PC-3 (cell line): Measurements from ENCODE around the gene FRMD6. TPM values are rescaled to one million over a fixed set of nuclear protein-coding genes. Genes with fewer than 3 reads are reported as not detected.

Source experiments
- ATAC-seq: fragments of 200-7000 bp; cut with Tn5 transposase; 2 replicates; pipeline ENCODE4 v1.9.1; 2020; ENCODE audit warnings: mild to moderate bottlenecking, moderate library complexity
- BruUV-seq: library from RNA; stranded (reverse); fragments of 400-500 nt; replicated peaks from 2 replicates; lab custom pipeline; 2021; lab: Mats Ljungman, UMichigan
- CTCF ChIA-PET: fragments of 300-600 bp; sonication (Branson Sonifier 250); formaldehyde crosslinking; loops from one replicate; lab custom pipeline; 2022; ENCODE audit warnings: antibody characterized with exemption; lab: Charles Lee
- POLR2A ChIA-PET: fragments of 300-600 bp; sonication (Branson Sonifier 250); formaldehyde crosslinking; loops from one replicate; lab custom pipeline; 2022; ENCODE audit warnings: antibody characterized with exemption; ENCODE audit not compliant: unreplicated experiment; lab: Charles Lee
- DNase-seq: peaks from one replicate; pipeline ENCODE4 v3.0.0-alpha.2; 2015
- H2AFZ ChIP-seq: fragments of 300-600 bp; sonication (generic); 2 replicates; pipeline ENCODE4 v1.6.0; 2016; ENCODE audit warnings: antibody characterized with exemption, low read length
- H3F3A ChIP-seq: fragments of 300-600 bp; sonication (generic); one replicate; pipeline ENCODE4 v1.6.0; 2017; ENCODE audit warnings: antibody characterized with exemption, low read length, control low read depth, mild to moderate bottlenecking; ENCODE audit not compliant: unreplicated experiment
- H3K27ac ChIP-seq: fragments of 300-600 bp; sonication (generic); 2 replicates; pipeline ENCODE4 v1.5.1; 2016; ENCODE audit warnings: mild to moderate bottlenecking, low read length
- H3K27me3 ChIP-seq: fragments of 300-600 bp; sonication (generic); 2 replicates; pipeline ENCODE4 v1.6.1; 2016; ENCODE audit warnings: low read length, mixed read lengths
- H3K36me3 ChIP-seq: fragments of 300-600 bp; sonication (generic); 2 replicates; pipeline ENCODE4 v1.6.1; 2016; ENCODE audit warnings: low read depth, mixed run types, low read length, mixed read lengths
- H3K4me1 ChIP-seq: fragments of 300-600 bp; sonication (generic); 2 replicates; pipeline ENCODE4 v1.5.1; 2016; ENCODE audit warnings: low read length; ENCODE audit not compliant: insufficient read depth
- H3K4me2 ChIP-seq: fragments of 300-600 bp; sonication (generic); 2 replicates; pipeline ENCODE4 v1.6.0; 2016; ENCODE audit warnings: low read length
- H3K4me3 ChIP-seq: fragments of 300-600 bp; sonication (generic); 2 replicates; pipeline ENCODE4 v1.5.1; 2016; ENCODE audit warnings: mild to moderate bottlenecking, low read length, mixed read lengths
- H3K79me2 ChIP-seq: fragments of 300-600 bp; sonication (generic); 2 replicates; pipeline ENCODE4 v1.6.1; 2017; ENCODE audit warnings: low read length, mixed read lengths
- H3K9ac ChIP-seq: fragments of 300-600 bp; sonication (generic); 2 replicates; pipeline ENCODE4 v1.6.0; 2016; ENCODE audit warnings: mild to moderate bottlenecking, low read length
- H3K9me2 ChIP-seq: fragments of 300-600 bp; sonication (generic); replicated peaks from 2 replicates; pipeline ENCODE4 v1.6.1; 2016; ENCODE audit warnings: mixed run types, low read length, mixed read lengths
- H3K9me3 ChIP-seq: fragments of 300-600 bp; sonication (generic); 2 replicates; pipeline ENCODE4 v1.6.1; 2016; ENCODE audit warnings: low read length, mixed read lengths
- H4K20me1 ChIP-seq: fragments of 300-600 bp; sonication (generic); 2 replicates; pipeline ENCODE4 v1.6.1; 2016; ENCODE audit warnings: low read length, mixed read lengths
- CTCF ChIP-seq: fragments of 300-600 bp; sonication (generic); conservative IDR thresholded peaks from 2 replicates; pipeline ENCODE4 v1.5.1; 2017; ENCODE audit warnings: antibody characterized with exemption, low read depth, mild to moderate bottlenecking, low read length
- EZH2 ChIP-seq: fragments of 300-600 bp; sonication (generic); IDR thresholded peaks from one replicate; pipeline ENCODE4 v1.6.1; 2017; ENCODE audit warnings: antibody characterized with exemption, mild to moderate bottlenecking, low read length; ENCODE audit not compliant: unreplicated experiment
- EZH2phosphoT487 ChIP-seq: fragments of 300-600 bp; sonication (generic); IDR thresholded peaks from 2 replicates; pipeline ENCODE4 v1.6.1; 2018; ENCODE audit warnings: mild to moderate bottlenecking, antibody characterized with exemption, low read length, borderline replicate concordance
- intact Hi-C: fragments of 100-400 bp; cut with micrococcal nuclease; formaldehyde crosslinking; loops from 2 replicates; pipeline ENCODE4 v1.9.0; 2023
- total RNA-seq: library from RNA; depleted of rRNA; stranded (reverse); fragments of >200 nt; gene quantifications from 2 replicates; pipeline ENCODE4 v1.2.3, GENCODE V29; 2014

Gene FRMD6
- total RNA-seq, 1 experiment from 2014 or later: 103 TPM

GRCh38 chr14:51660741-51661140, 9.0 kb downstream of the FRMD6 start:
- intact Hi-C loops: no loop called here
- Histone ChIP-seq H3K9me3 (no peaks in the 10 kb centered on the region), H3K4me2 (no peak overlapping the region), H3K27ac (no peak overlapping the region), H3K9me2 (no peaks in the 10 kb centered on the region), H2AFZ (no peak overlapping the region), H3F3A (no peaks in the 10 kb centered on the region), H3K79me2 (peaks cover 100% of the 10 kb centered on the region), H3K4me3 (no peak overlapping the region), H3K9ac (no peak overlapping the region), H3K27me3 (no peaks in the 10 kb centered on the region), H3K4me1 (peaks cover 19% of the 10 kb centered on the region), H3K36me3 (peaks cover 61% of the 10 kb centered on the region), H4K20me1 (peaks cover 46% of the 10 kb centered on the region)
- DNase-seq: no peak
- no peak for TF ChIP-seq EZH2phosphoT487
- TF ChIP-seq CTCF: no peak
- TF ChIP-seq EZH2: no peak
- no peak for ATAC-seq
- BruUV-seq: no TSS peak
- ChIA-PET CTCF (no interaction called here), POLR2A (no interaction called here)

DNA sequence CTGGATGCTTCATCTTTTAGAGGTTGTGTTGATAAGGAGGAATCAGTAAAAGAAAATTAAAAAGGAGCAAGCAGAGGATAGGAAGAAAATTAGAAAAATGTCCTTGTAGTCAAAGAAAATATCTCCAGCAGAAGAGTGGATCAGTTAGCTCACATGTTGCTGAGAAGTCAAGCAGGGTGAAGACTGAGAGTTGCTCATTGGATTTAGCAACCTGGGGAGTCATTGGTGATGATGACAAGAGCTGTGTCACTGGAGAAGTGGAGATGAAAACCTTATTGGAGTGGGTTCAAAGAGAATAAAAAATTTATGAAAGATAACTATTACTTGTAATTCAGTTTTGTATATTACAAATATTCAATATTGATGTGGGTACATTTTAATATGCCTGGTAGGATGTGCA, 9.8 kb downstream of the FRMD6 start:
- DNase-seq: no peak
- H3K4me2 ChIP-seq: no peak overlapping the region
- no peak overlapping the region for H3K4me3 ChIP-seq
- peaks cover 14% of the 10 kb centered on the region for H3K4me1 ChIP-seq
- H3F3A ChIP-seq: no peaks in the 10 kb centered on the region
- ChIA-PET POLR2A (no interaction called here), CTCF (interaction anchor here (0.6 kb wide), 1 partner anchor 118 kb away, joined by 3 read pairs; no protein-coding TSS in a partner anchor)
- no peak overlapping the region for H3K27ac ChIP-seq
- peaks cover 100% of the 10 kb centered on the region for H3K79me2 ChIP-seq
- TF ChIP-seq EZH2phosphoT487: no peak
- no peak for TF ChIP-seq CTCF
- TF ChIP-seq EZH2: no peak
- no peaks in the 10 kb centered on the region for H3K27me3 ChIP-seq
- no peak for ATAC-seq
- peaks cover 48% of the 10 kb centered on the region for H4K20me1 ChIP-seq
- no peak overlapping the region for H2AFZ ChIP-seq
- BruUV-seq: no TSS peak
- H3K36me3 ChIP-seq: peaks cover 60% of the 10 kb centered on the region
- no peaks in the 10 kb centered on the region for H3K9me2 ChIP-seq
- H3K9ac ChIP-seq: no peak overlapping the region
- no peaks in the 10 kb centered on the region for H3K9me3 ChIP-seq
- intact Hi-C loops: no loop called here

DNA sequence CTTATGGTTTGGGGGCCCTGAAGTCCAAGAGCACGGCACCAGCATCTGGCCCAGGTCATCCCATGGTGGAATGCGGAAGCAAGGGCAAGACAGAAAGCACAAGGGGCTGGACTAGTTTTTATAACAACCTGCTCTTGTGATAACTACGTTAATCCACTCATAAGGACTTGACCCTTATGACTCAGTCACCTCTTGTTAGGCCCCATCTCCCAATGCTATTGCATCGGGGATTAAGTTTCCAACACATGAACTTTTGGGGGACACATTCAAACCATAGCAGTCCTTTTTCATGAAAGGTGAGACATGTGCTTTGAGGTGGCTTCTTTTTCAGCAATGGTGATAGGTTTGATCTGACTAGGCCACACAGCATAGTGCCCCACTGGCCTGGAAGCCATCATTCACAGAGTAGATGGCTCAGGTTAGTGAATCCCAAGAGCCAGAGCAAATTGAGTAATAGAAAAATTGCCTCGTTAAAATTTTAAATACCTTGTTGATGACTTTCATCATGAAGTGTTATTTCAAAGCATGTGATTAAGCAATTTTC, 12.1 kb downstream of the FRMD6 start:
- no peak for TF ChIP-seq CTCF
- TF ChIP-seq EZH2phosphoT487: no peak
- TF ChIP-seq EZH2: no peak
- H3K79me2 ChIP-seq: peaks cover 100% of the 10 kb centered on the region
- no peak overlapping the region for H3K4me2 ChIP-seq
- H3K4me1 ChIP-seq: no peaks in the 10 kb centered on the region
- H3K9me2 ChIP-seq: no peaks in the 10 kb centered on the region
- ChIA-PET CTCF (no interaction called here), POLR2A (no interaction called here)
- intact Hi-C loops: no loop called here
- DNase-seq (no peak), ATAC-seq (no peak)
- no peaks in the 10 kb centered on the region for H3K27me3 ChIP-seq
- peaks cover 54% of the 10 kb centered on the region for H3K36me3 ChIP-seq
- no TSS peak for BruUV-seq
- H3K9me3 ChIP-seq: no peaks in the 10 kb centered on the region
- H3K27ac ChIP-seq: no peak overlapping the region
- no peak overlapping the region for H3K4me3 ChIP-seq
- peaks cover 38% of the 10 kb centered on the region; the same call in 1 of the 2 replicates for H4K20me1 ChIP-seq
- no peak overlapping the region for H3K9ac ChIP-seq
- H2AFZ ChIP-seq: no peak overlapping the region
- no peaks in the 10 kb centered on the region for H3F3A ChIP-seq
